ENCODE results near the gene PRIMA1.

PRIMA1 gene

GRCh38 chr14:93793555-93794324 is 5.5 kb upstream of the PRIMA1 start:
- DNase-seq, result no peak

GRCh38 chr14:93792391-93792790 is 4.1 kb upstream of the PRIMA1 start:
- no peak for DNase-seq

GRCh38 chr14:93790966-93791365 is 2.7 kb upstream of the PRIMA1 start:
- DNase-seq, result no peak

- DNase-seq, result no peak
Measured at GRCh38 chr14:93789228-93790130, 1.2 kb upstream of the PRIMA1 start.

GRCh38 chr14:93788543-93789227 is 400 bp upstream of the PRIMA1 start:
- no peak for DNase-seq

- no peak for DNase-seq
Measured at GRCh38 chr14:93787465-93788292, 606 bp downstream of the PRIMA1 start.

- DNase-seq, result no peak
Measured at GRCh38 chr14:93785423-93785822, 2.9 kb downstream of the PRIMA1 start.

GRCh38 chr14:93784878-93785277 is 3.4 kb downstream of the PRIMA1 start:
- DNase-seq, result no peak

GRCh38 chr14:93780813-93781400 is 7.4 kb downstream of the PRIMA1 start:
- no peak for DNase-seq

- DNase-seq, result no peak
Measured at GRCh38 chr14:93778856-93779629, 9.2 kb downstream of the PRIMA1 start.

GRCh38 chr14:93778453-93778852 is 9.8 kb downstream of the PRIMA1 start:
- no peak for DNase-seq

- no peak for DNase-seq
Measured at GRCh38 chr14:93775744-93776143, 12.5 kb downstream of the PRIMA1 start.

- no peak for DNase-seq
Measured at GRCh38 chr14:93775158-93775557, 13.1 kb downstream of the PRIMA1 start.

GRCh38 chr14:93772263-93772662 is 16.0 kb downstream of the PRIMA1 start:
- DNase-seq, result no peak

- no peak for DNase-seq
Measured at GRCh38 chr14:93765970-93766369, 22.3 kb downstream of the PRIMA1 start.

- no peak for DNase-seq
Measured at GRCh38 chr14:93765155-93765554, 23.1 kb downstream of the PRIMA1 start.

GRCh38 chr14:93764211-93764659 is 24.1 kb downstream of the PRIMA1 start:
- no peak for DNase-seq

GRCh38 chr14:93759719-93760307 is 28.5 kb downstream of the PRIMA1 start:
- DNase-seq, result no peak

- DNase-seq, result no peak
Measured at GRCh38 chr14:93757206-93757605, 31.1 kb downstream of the PRIMA1 start.

- DNase-seq, result no peak
Measured at GRCh38 chr14:93753647-93754046, 34.6 kb downstream of the PRIMA1 start.
